Prostate gland (tissue), 2 donors: ENCODE results near the gene PPM1B.

Experiments used
- CTCF ChIP-seq, 4 experiments: fragments of 200-600 bp in 2 of 4; fragments of 450-650 bp in 2 of 4; sonication (generic) in 2 of 4; IDR thresholded peaks; 1 replicate in 3 of 4; 2 replicates in 1 of 4; pipeline ENCODE4 v1.5.1; 2016 to 2019; ENCODE audit warnings: antibody characterized with exemption in 4 of 4, mild to moderate bottlenecking in 2 of 4, moderate library complexity in 2 of 4
- POLR2A ChIP-seq: fragments of 450-650 bp; IDR thresholded peaks from one replicate; pipeline ENCODE4 v1.6.1; 2016; ENCODE audit warnings: antibody characterized with exemption, mild to moderate bottlenecking

GRCh38 chr2:44201648-44202165 lies 33.0 kb downstream of the PPM1B start:
- TF ChIP-seq CTCF (IDR thresholded peaks at IDR 0.05) (no peak), POLR2A (no peak)
